HCT116 (cell line): Measurements from ENCODE around the gene CCBE1. TPM values are rescaled to one million over a fixed set of nuclear protein-coding genes. Genes with fewer than 3 reads are reported as not detected.

ENCODE experiments used
- ATAC-seq: fragments of 200-7000 bp; cut with Tn5 transposase; 2 replicates; pipeline ENCODE4 v1.9.1; 2020; ENCODE audit warnings: mild to moderate bottlenecking, moderate library complexity
- BruUV-seq: library from RNA; stranded (reverse); fragments of 400-500 nt; replicated peaks from 2 replicates; lab custom pipeline; 2021; lab: Mats Ljungman, UMichigan
- CTCF ChIA-PET: fragments of 300-600 bp; sonication (Branson Sonifier 250); formaldehyde crosslinking; loops from one replicate; lab custom pipeline; 2021; ENCODE audit warnings: antibody characterized with exemption; lab: Charles Lee
- POLR2A ChIA-PET: fragments of 300-600, 350-600 bp; sonication (Branson Sonifier 250); formaldehyde crosslinking; loops from one replicate; lab custom pipeline; 2021; ENCODE audit warnings: antibody characterized with exemption; lab: Charles Lee
- RAD21 ChIA-PET, 2 experiments: fragments of 300-600 bp; sonication (Branson Sonifier 250); formaldehyde crosslinking; loops; one replicate each; lab custom pipeline; 2023; ENCODE audit warnings: low total read pairs in 2 of 2; ENCODE audit not compliant: uncharacterized antibody in 2 of 2, unreplicated experiment in 2 of 2, low non-redundant PET in 1 of 2; lab: Charles Lee
- DNase-seq: peaks from one replicate; pipeline ENCODE4 v3.0.0-alpha.2; 2010; ENCODE audit warnings: low read depth, low spot score
- H2AFZ ChIP-seq: fragments of 200-600 bp; shearing (Covaris generic), sonication (generic); 2 replicates; pipeline ENCODE4 v1.6.1; 2017; ENCODE audit warnings: low read depth, mixed run types, mixed read lengths, antibody characterized with exemption, low read length; ENCODE audit not compliant: poor library complexity, severe bottlenecking
- H3K27ac ChIP-seq: 2 replicates; pipeline ENCODE4 v1.5.1; 2012; ENCODE audit warnings: low read depth, low read length
- H3K27me3 ChIP-seq: fragments of 200-600 bp; sonication (generic); 2 replicates; pipeline ENCODE4 v1.6.1; 2016; ENCODE audit warnings: mixed run types, low read length, mixed read lengths; ENCODE audit not compliant: insufficient read depth
- H3K36me3 ChIP-seq, 2 experiments: fragments of 200-500 bp in 1 of 2; fragments of 200-600 bp in 1 of 2; sonication (Bioruptor generic) in 1 of 2; sonication (generic) in 1 of 2; 2 replicates each; pipeline versions ENCODE4 v1.5.1 to v1.6.1; 2014 to 2016; ENCODE audit warnings: low read length in 2 of 2, inconsistent platforms in 1 of 2, mixed read lengths in 1 of 2, mixed run types in 1 of 2; ENCODE audit not compliant: insufficient read depth in 2 of 2, control insufficient read depth in 1 of 2
- H3K4me1 ChIP-seq, 2 experiments: fragments of 200-600 bp in 1 of 2; sonication (generic) in 1 of 2; 2 replicates each; pipeline versions ENCODE4 v1.5.1 to v1.6.1; 2012 to 2017; ENCODE audit warnings: low read length in 2 of 2, inconsistent platforms in 1 of 2, mild to moderate bottlenecking in 1 of 2, mixed read lengths in 1 of 2, mixed run types in 1 of 2, moderate library complexity in 1 of 2; ENCODE audit not compliant: insufficient read depth in 2 of 2, control insufficient read depth in 1 of 2
- H3K4me2 ChIP-seq: fragments of 200-600 bp; sonication (generic); 2 replicates; pipeline ENCODE4 v1.6.1; 2017; ENCODE audit warnings: mixed run types, low read length, mixed read lengths
- H3K4me3 ChIP-seq, 2 experiments: fragments of 200-600 bp in 1 of 2; sonication (generic) in 1 of 2; replicated peaks in 1 of 2; 2 replicates each; pipeline ENCODE4 v1.5.1; 2011 to 2016; ENCODE audit warnings: low read length in 2 of 2, control low read depth in 1 of 2, low read depth in 1 of 2, mild to moderate bottlenecking in 1 of 2, mixed read lengths in 1 of 2, mixed run types in 1 of 2
- H3K79me2 ChIP-seq: fragments of 200-600 bp; sonication (generic); 2 replicates; pipeline ENCODE4 v1.6.1; 2017; ENCODE audit warnings: mild to moderate bottlenecking, mixed run types, low read length, moderate library complexity, mixed read lengths; ENCODE audit not compliant: insufficient read depth
- H3K9ac ChIP-seq: fragments of 200-600 bp; sonication (generic); 2 replicates; pipeline ENCODE4 v1.6.1; 2016; ENCODE audit warnings: low read length, mixed read lengths
- H3K9me2 ChIP-seq: fragments of 200-600 bp; sonication (generic), shearing (Covaris generic); 2 replicates; pipeline ENCODE4 v1.6.1; 2017; ENCODE audit warnings: mixed run types, mild to moderate bottlenecking, moderate library complexity; ENCODE audit not compliant: insufficient read depth
- H3K9me3 ChIP-seq, 2 experiments: fragments of 200-500 bp in 1 of 2; fragments of 200-600 bp in 1 of 2; sonication (Bioruptor generic) in 1 of 2; sonication (generic) in 1 of 2; 2 replicates each; pipeline ENCODE4 v1.6.1; 2014 to 2017; ENCODE audit warnings: low read length in 2 of 2, mixed read lengths in 2 of 2, inconsistent platforms in 1 of 2, low read depth in 1 of 2, mild to moderate bottlenecking in 1 of 2, mixed run types in 1 of 2, moderate library complexity in 1 of 2; ENCODE audit not compliant: control insufficient read depth in 1 of 2, insufficient read depth in 1 of 2
- H4K20me1 ChIP-seq: fragments of 200-600 bp; sonication (generic), shearing (Covaris generic); 2 replicates; pipeline ENCODE4 v1.6.1; 2017; ENCODE audit warnings: mixed run types, mild to moderate bottlenecking, moderate library complexity; ENCODE audit not compliant: insufficient read depth
- ATF3 ChIP-seq: IDR thresholded peaks from 2 replicates; pipeline ENCODE4 v1.6.1; 2012
- CEBPB ChIP-seq: IDR thresholded peaks from 2 replicates; pipeline ENCODE4 v1.6.1; 2012; ENCODE audit warnings: low read depth
- EGR1 ChIP-seq: IDR thresholded peaks from 2 replicates; pipeline ENCODE4 v1.6.1; 2012; ENCODE audit warnings: low read depth
- ELF1 ChIP-seq: IDR thresholded peaks from 2 replicates; pipeline ENCODE4 v1.6.1; 2012; ENCODE audit warnings: low read depth, borderline replicate concordance
- EZH2 ChIP-seq: fragments of 200-600 bp; sonication (generic); IDR thresholded peaks from 2 replicates; pipeline ENCODE4 v1.6.1; 2017; ENCODE audit warnings: antibody characterized with exemption, mixed run types
- EZH2phosphoT487 ChIP-seq: fragments of 200-600 bp; IDR thresholded peaks from 2 replicates; pipeline ENCODE4 v1.6.1; 2018; ENCODE audit warnings: antibody characterized with exemption, borderline replicate concordance
- FOSL1 ChIP-seq: IDR thresholded peaks from 2 replicates; pipeline ENCODE4 v1.6.1; 2012; ENCODE audit warnings: low read depth
- JUND ChIP-seq: IDR thresholded peaks from 2 replicates; pipeline ENCODE4 v1.6.1; 2012
- MAX ChIP-seq: IDR thresholded peaks from 2 replicates; pipeline ENCODE4 v1.6.1; 2012
- POLR2A ChIP-seq: IDR thresholded peaks from 2 replicates; pipeline ENCODE4 v1.7.0; 2011; ENCODE audit warnings: borderline replicate concordance; ENCODE audit not compliant: insufficient read depth, insufficient read length; ENCODE audit errors: extremely low read depth
- POLR2AphosphoS5 ChIP-seq: IDR thresholded peaks from 2 replicates; pipeline ENCODE4 v1.6.1; 2011; ENCODE audit warnings: mild to moderate bottlenecking, low read depth, low read length, moderate library complexity
- RAD21 ChIP-seq: IDR thresholded peaks from 2 replicates; pipeline ENCODE4 v1.6.1; 2012; ENCODE audit warnings: low read depth, mild to moderate bottlenecking
- REST ChIP-seq: IDR thresholded peaks from 2 replicates; pipeline ENCODE4 v1.6.1; 2012; ENCODE audit warnings: low read depth
- SIN3A ChIP-seq: IDR thresholded peaks from 2 replicates; pipeline ENCODE4 v1.6.1; 2012; ENCODE audit warnings: low read depth
- SP1 ChIP-seq: IDR thresholded peaks from 2 replicates; pipeline ENCODE4 v1.6.1; 2012; ENCODE audit warnings: low read depth
- TCF7L2 ChIP-seq: IDR thresholded peaks from 2 replicates; pipeline ENCODE4 v1.7.0; 2011; ENCODE audit warnings: borderline replicate concordance, inconsistent platforms; ENCODE audit not compliant: insufficient read depth, insufficient read length; ENCODE audit errors: extremely low read depth
- ZNF274 ChIP-seq: fragments of 200-500 bp; sonication (Bioruptor generic); IDR thresholded peaks from 2 replicates; pipeline ENCODE4 v1.6.1; 2014; ENCODE audit warnings: mild to moderate bottlenecking, low read depth, low read length, inconsistent platforms
- intact Hi-C: fragments of 100-400 bp; cut with micrococcal nuclease; formaldehyde crosslinking; loops from 2 replicates; pipeline ENCODE4 v1.10.0; 2022
- total RNA-seq: library from RNA; stranded (reverse); gene quantifications from one replicate; pipeline ENCODE4 v1.2.1, GENCODE V29; 2021; ENCODE audit not compliant: unreplicated experiment

Gene CCBE1
- total RNA-seq, 1 experiment from 2014 or later, result 0.84 TPM

GRCh38 chr18:59650266-59650820 lies 46.9 kb downstream of the CCBE1 start:
- Histone ChIP-seq H4K20me1 (no peaks in the 10 kb centered on the region; the same call in 1 of the 2 replicates), H3K4me1 (no peaks in the 10 kb centered on the region), H3K9me3 (no peaks in the 10 kb centered on the region), H3K4me3 (no peak overlapping the region), H3K27ac (no peak overlapping the region), H3K9me2 (no peaks in the 10 kb centered on the region), H3K4me2 (no peak overlapping the region), H2AFZ (no peak overlapping the region), H3K9ac (no peak overlapping the region), H3K79me2 (no peaks in the 10 kb centered on the region), H3K36me3 (no peaks in the 10 kb centered on the region), H3K27me3 (peaks cover 11% of the 10 kb centered on the region)
- no TSS peak for BruUV-seq
- RAD21 ChIA-PET, result no interaction called here
- DNase-seq (no peak), ATAC-seq (no peak)
- CTCF ChIA-PET, result interaction anchor here (1.7 kb wide), 1 partner anchor 14 kb away, joined by 3 read pairs; no protein-coding TSS in a partner anchor
- intact Hi-C loops, result no loop called here
- POLR2A ChIA-PET, result no interaction called here
- TF ChIP-seq POLR2A (no peak), ZNF274 (no peak), SP1 (no peak), TCF7L2 (no peak), CEBPB (no peak), SIN3A (no peak), ELF1 (no peak), JUND (no peak), MAX (no peak), RAD21 (no peak)

GRCh38 chr18:59649591-59649990 lies 47.6 kb downstream of the CCBE1 start:
- Histone ChIP-seq H3K4me1 (no peaks in the 10 kb centered on the region), H3K9me3 (no peaks in the 10 kb centered on the region), H3K79me2 (no peaks in the 10 kb centered on the region), H3K9me2 (no peaks in the 10 kb centered on the region), H2AFZ (no peak overlapping the region), H3K36me3 (no peaks in the 10 kb centered on the region), H3K27ac (no peak overlapping the region), H3K4me2 (no peak overlapping the region), H3K27me3 (peaks cover 11% of the 10 kb centered on the region), H4K20me1 (no peaks in the 10 kb centered on the region; the same call in 1 of the 2 replicates), H3K9ac (no peak overlapping the region), H3K4me3 (no peak overlapping the region)
- ChIA-PET CTCF (interaction anchor here (1.7 to 1.8 kb wide), 2 partner anchors 13 to 174 kb away, joined by 3 to 4 read pairs; no protein-coding TSS in a partner anchor), RAD21 (no interaction called here), POLR2A (no interaction called here)
- DNase-seq (no peak), ATAC-seq (no peak)
- BruUV-seq, result no TSS peak
- intact Hi-C loops, result no loop called here
- TF ChIP-seq EZH2phosphoT487, result no peak
- no peak for TF ChIP-seq EZH2
- TF ChIP-seq POLR2AphosphoS5, result no peak
- TF ChIP-seq RAD21, result no peak
- no peak for TF ChIP-seq FOSL1
- TF ChIP-seq SIN3A, result no peak
- TF ChIP-seq POLR2A, result no peak
- no peak for TF ChIP-seq TCF7L2
- no peak for TF ChIP-seq ATF3
- TF ChIP-seq EGR1, result no peak
- no peak for TF ChIP-seq REST
- TF ChIP-seq SP1, result no peak
- no peak for TF ChIP-seq JUND
- TF ChIP-seq ELF1, result no peak
